Measurements from ENCODE around the gene IL13RA1. TPM values are rescaled to one million over a fixed set of nuclear protein-coding genes. Genes with fewer than 3 reads are reported as not detected.

IL13RA1 gene
- total and polyA plus RNA-seq, 2 of the 13 experiments (the other 11 are each of a cell fraction or from before 2014, with no cell fraction given): 56.6 to 73.5 TPM

- TF ChIP-seq MYPOP (CRISPR knock-in tag; IDR thresholded peaks at IDR 0.05): peak; percentile 49; the same call in 1 of the 2 replicates
- no peak for TF ChIP-seq ZNF710 (CRISPR knock-in tag; IDR thresholded peaks at IDR 0.05; ENCODE audit: borderline replicate concordance)
- TF ChIP-seq, protein P1, sequence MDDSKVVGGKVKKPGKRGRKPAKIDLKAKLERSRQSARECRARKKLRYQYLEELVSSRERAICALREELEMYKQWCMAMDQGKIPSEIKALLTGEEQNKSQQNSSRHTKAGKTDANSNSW (CRISPR knock-in tag; IDR thresholded peaks at IDR 0.05; ENCODE audit: borderline replicate concordance): no peak
- TF ChIP-seq FOXA1 (IDR thresholded peaks at IDR 0.05): no peak
- peak; percentile 34; the same call in 1 of the 2 replicates for TF ChIP-seq FOXA1 (CRISPR knock-in tag; IDR thresholded peaks at IDR 0.05)
- TF ChIP-seq LCORL (IDR thresholded peaks at IDR 0.05): no peak
- peak; percentile 59; the same call in 1 of the 2 replicates for TF ChIP-seq LCORL (CRISPR knock-in tag; IDR thresholded peaks at IDR 0.05)
- TF ChIP-seq ZNF816 (CRISPR knock-in tag; IDR thresholded peaks at IDR 0.05; ENCODE audit: borderline replicate concordance): no peak; the same call in 1 of the 2 replicates
- TF ChIP-seq HNF4G (IDR thresholded peaks at IDR 0.05; ENCODE audit: borderline replicate concordance, low read depth, low read length): peak; percentile 65; the same call in 1 of the 2 replicates
- no peak; the same call in 1 of the 2 replicates for TF ChIP-seq HNF4G (CRISPR knock-in tag; IDR thresholded peaks at IDR 0.05; ENCODE audit: borderline replicate concordance, low read depth)
- no peak for TF ChIP-seq SUZ12 (IDR thresholded peaks at IDR 0.05; ENCODE audit: low read depth, low read length)
- TF ChIP-seq STAG1 (CRISPR knock-in tag; IDR thresholded peaks at IDR 0.05): no peak
- no peak for TF ChIP-seq PCBP2 (optimal IDR thresholded peaks at IDR 0.05; ENCODE audit: low read depth, low read length, poor library complexity, severe bottlenecking)
- TF ChIP-seq ZNF577 (CRISPR knock-in tag; IDR thresholded peaks at IDR 0.05; ENCODE audit: borderline replicate concordance, low read depth): no peak
- no peak for TF ChIP-seq CERS6 (CRISPR knock-in tag; IDR thresholded peaks at IDR 0.05)
- TF ChIP-seq DPF2 (CRISPR knock-in tag; IDR thresholded peaks at IDR 0.05; ENCODE audit: borderline replicate concordance, low read depth): no peak; the same call in 1 of the 2 replicates
- TF ChIP-seq PAX8 (CRISPR knock-in tag; IDR thresholded peaks at IDR 0.05; ENCODE audit: borderline replicate concordance): no peak
- no peak for TF ChIP-seq ZFP1 (CRISPR knock-in tag; IDR thresholded peaks at IDR 0.05)
- no peak; the same call in 1 of the 2 replicates for TF ChIP-seq TFDP1 (CRISPR knock-in tag; IDR thresholded peaks at IDR 0.05; ENCODE audit: borderline replicate concordance)
- TF ChIP-seq MYC (CRISPR knock-in tag; IDR thresholded peaks at IDR 0.05; ENCODE audit: borderline replicate concordance): peak; percentile 67
- TF ChIP-seq ZNF614 (CRISPR knock-in tag; IDR thresholded peaks at IDR 0.05; ENCODE audit: borderline replicate concordance): no peak; the same call in 1 of the 2 replicates
- TF ChIP-seq CC2D1A (CRISPR knock-in tag; IDR thresholded peaks at IDR 0.05): no peak
- TF ChIP-seq EED (CRISPR knock-in tag; IDR thresholded peaks at IDR 0.05): no peak
Observed at GRCh38 chrX:118726887-118727685, at the start of gene IL13RA1 (continued).
